Measurements from ENCODE around the gene NRN1L.

DNA sequence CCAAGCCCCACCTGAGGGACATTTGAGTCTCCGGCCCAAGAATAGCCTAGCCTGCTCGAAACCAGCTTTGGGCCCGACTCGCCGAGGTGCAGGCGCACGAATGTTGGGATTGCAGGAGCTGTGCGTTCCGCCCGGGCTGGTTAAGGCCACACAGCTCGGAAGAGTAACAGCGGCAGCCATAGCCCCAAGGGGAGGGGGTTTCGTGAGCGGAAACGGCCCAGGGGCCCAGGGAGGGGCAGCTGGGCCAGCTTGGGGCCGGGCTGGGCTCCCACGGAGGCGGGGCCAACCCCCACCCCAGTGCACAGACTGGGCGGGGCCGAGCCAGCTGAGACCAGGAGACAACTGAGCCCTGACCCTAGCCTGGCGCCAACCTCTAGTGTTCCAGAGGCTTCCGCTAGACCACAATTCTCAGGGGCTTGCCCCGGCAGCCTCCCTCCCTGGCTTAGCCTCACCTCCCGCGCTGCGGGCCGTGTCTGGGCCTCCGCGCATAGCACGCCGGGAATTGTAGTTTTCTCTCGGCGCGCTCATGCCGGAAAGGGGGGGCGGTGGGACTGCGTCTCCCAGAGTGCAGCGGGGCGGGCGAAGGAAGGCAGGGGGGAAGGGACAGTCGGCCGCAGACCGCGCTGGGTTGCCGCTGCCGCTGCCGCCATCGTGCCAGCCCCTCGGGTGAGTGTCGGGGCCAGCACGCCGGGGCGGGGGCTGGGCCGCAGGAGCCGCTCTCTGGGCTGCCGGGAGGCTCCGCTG lies 38.2 kb upstream of the NRN1L start, which contains the start of gene NUTF2:
- TF ChIP-seq CTCF (IDR thresholded peaks at IDR 0.05; ENCODE audit: extremely low read depth in 1 of 2, insufficient read depth in 1 of 2, low read depth in 1 of 2, low read length in 2 of 2) (no peak), MAX (IDR thresholded peaks at IDR 0.05; ENCODE audit: insufficient read depth, insufficient read length) (peak; percentile 3), EZH2 (IDR thresholded peaks at IDR 0.05; ENCODE audit: borderline replicate concordance, low read depth, low read length, severe bottlenecking) (no peak), POLR2AphosphoS5 (IDR thresholded peaks at IDR 0.05; ENCODE audit: insufficient read depth, low read depth, low read length) (peak; percentile 88), POLR2A (IDR thresholded peaks at IDR 0.05; ENCODE audit: low read depth, low read length) (peak; percentile 76), GATA2 (IDR thresholded peaks at IDR 0.05; ENCODE audit: insufficient read depth, insufficient read length, low read depth, low read length) (no peak), MYC (IDR thresholded peaks at IDR 0.05; ENCODE audit: low read depth, low read length) (peak; percentile 85), JUN (IDR thresholded peaks at IDR 0.05; ENCODE audit: borderline replicate concordance, insufficient read depth, insufficient read length, low read depth) (no peak), FOS (IDR thresholded peaks at IDR 0.05; ENCODE audit: borderline replicate concordance, insufficient read depth, low read length) (no peak)
